Measurements from ENCODE around the gene ECSIT.

Gene ECSIT

GRCh38 chr19:11504502-11505031, 24.4 kb downstream of the ECSIT start:
- no peak for DNase-seq (ENCODE audit: extremely low read depth in 1 of 2, low read depth in 1 of 2)

- no peak for DNase-seq (ENCODE audit: extremely low read depth in 1 of 2, low read depth in 1 of 2)
Measured at GRCh38 chr19:11499890-11500420, 29.0 kb downstream of the ECSIT start.

- no peak for DNase-seq (ENCODE audit: extremely low read depth in 1 of 2, low read depth in 1 of 2)
Measured at GRCh38 chr19:11499220-11499726, 29.7 kb downstream of the ECSIT start.

- peak; percentile 23 to 44 for DNase-seq (ENCODE audit: extremely low read depth in 1 of 2, low read depth in 1 of 2)
Measured at GRCh38 chr19:11496391-11497163, 32.4 kb downstream of the ECSIT start.

- no peak for DNase-seq (ENCODE audit: extremely low read depth in 1 of 2, low read depth in 1 of 2)
Measured at GRCh38 chr19:11495885-11496284, 33.0 kb downstream of the ECSIT start.

- no peak for DNase-seq (ENCODE audit: extremely low read depth in 1 of 2, low read depth in 1 of 2)
Measured at GRCh38 chr19:11495481-11495880, 33.5 kb downstream of the ECSIT start.

GRCh38 chr19:11494634-11495285, 34.2 kb downstream of the ECSIT start:
- DNase-seq (ENCODE audit: extremely low read depth in 1 of 2, low read depth in 1 of 2): no peak

GRCh38 chr19:11489378-11489777, 39.6 kb downstream of the ECSIT start:
- no peak for DNase-seq (ENCODE audit: extremely low read depth in 1 of 2, low read depth in 1 of 2)

GRCh38 chr19:11486661-11487503, 42.1 kb downstream of the ECSIT start:
- DNase-seq (ENCODE audit: extremely low read depth in 1 of 2, low read depth in 1 of 2): no peak

- no peak for DNase-seq (ENCODE audit: extremely low read depth in 1 of 2, low read depth in 1 of 2)
Measured at GRCh38 chr19:11485245-11485837, 43.6 kb downstream of the ECSIT start.

GRCh38 chr19:11483366-11484111, 45.4 kb downstream of the ECSIT start:
- no peak for DNase-seq (ENCODE audit: extremely low read depth in 1 of 2, low read depth in 1 of 2)

- peak; percentile 25 to 83 for DNase-seq (ENCODE audit: extremely low read depth in 1 of 2, low read depth in 1 of 2)
Measured at GRCh38 chr19:11482384-11483050, 46.4 kb downstream of the ECSIT start.

- peak; percentile 22 to 27 for DNase-seq (ENCODE audit: extremely low read depth in 1 of 2, low read depth in 1 of 2)
Measured at GRCh38 chr19:11481534-11482383, 47.2 kb downstream of the ECSIT start.

GRCh38 chr19:11480715-11481533, 48.0 kb downstream of the ECSIT start, which contains the start of gene ELAVL3:
ELAVL3 (minus strand) TSS chr19:11481046; CDS start chr19:11480608, 438 bp downstream.
- DNase-seq (ENCODE audit: extremely low read depth in 1 of 2, low read depth in 1 of 2): no peak

- DNase-seq (ENCODE audit: extremely low read depth in 1 of 2, low read depth in 1 of 2): no peak
Measured at GRCh38 chr19:11479898-11480714, 48.8 kb downstream of the ECSIT start.

- no peak for DNase-seq (ENCODE audit: extremely low read depth in 1 of 2, low read depth in 1 of 2)
Measured at GRCh38 chr19:11479090-11479897, 49.6 kb downstream of the ECSIT start.
